LNCaP clone FGC (cell line): ENCODE data around the gene UBE3B.

Experiments
- DNase-seq: peaks from one replicate; pipeline ENCODE4 v3.0.0-alpha.2; 2011; ENCODE audit warnings: low read depth
- H3K4me3 ChIP-seq: 2 replicates; pipeline ENCODE4 v1.5.1; 2011; ENCODE audit warnings: mild to moderate bottlenecking, low read depth, low read length, control low read depth
- CTCF ChIP-seq: IDR thresholded peaks from 2 replicates; pipeline ENCODE4 v1.5.1; 2012; ENCODE audit warnings: mild to moderate bottlenecking; ENCODE audit not compliant: control insufficient read depth, insufficient read depth; ENCODE audit errors: extremely low read depth

UBE3B gene

GRCh38 chr12:109459247-109459646, 18.2 kb upstream of the UBE3B start:
- DNase-seq = no peak
- no peak overlapping the region for H3K4me3 ChIP-seq
- no peak for TF ChIP-seq CTCF

GRCh38 chr12:109460538-109460937, 16.9 kb upstream of the UBE3B start:
- no peak for TF ChIP-seq CTCF
- H3K4me3 ChIP-seq = no peak overlapping the region
- DNase-seq = no peak

GRCh38 chr12:109461049-109461845, 16.2 kb upstream of the UBE3B start:
- no peak overlapping the region for H3K4me3 ChIP-seq
- no peak for TF ChIP-seq CTCF
- DNase-seq = no peak

- peak; percentile 42 for DNase-seq
Measured at GRCh38 chr12:109461846-109462756, 15.3 kb upstream of the UBE3B start.

GRCh38 chr12:109462868-109463692, 14.4 kb upstream of the UBE3B start:
- TF ChIP-seq CTCF = no peak
- peak; percentile 74 for DNase-seq
- 0 out of 2 replicates have a peak overlapping the region, but pooled peaks have one; percentile 6 for H3K4me3 ChIP-seq

More at GRCh38 chr12:109461846-109462756, 15.3 kb upstream of the UBE3B start:
- H3K4me3 ChIP-seq = no peak overlapping the region
- TF ChIP-seq CTCF = no peak

- no peak for DNase-seq
- no peak overlapping the region for H3K4me3 ChIP-seq
- no peak for TF ChIP-seq CTCF
Measured at GRCh38 chr12:109463756-109464155, 13.7 kb upstream of the UBE3B start.
